Measurements from ENCODE around the gene PPIL6. TPM values are rescaled to one million over a fixed set of nuclear protein-coding genes. Genes with fewer than 3 reads are reported as not detected.

PPIL6 gene
- total and polyA plus RNA-seq, 11 donors = 0.42 to 6.5 (median 3.4) TPM

DNA sequence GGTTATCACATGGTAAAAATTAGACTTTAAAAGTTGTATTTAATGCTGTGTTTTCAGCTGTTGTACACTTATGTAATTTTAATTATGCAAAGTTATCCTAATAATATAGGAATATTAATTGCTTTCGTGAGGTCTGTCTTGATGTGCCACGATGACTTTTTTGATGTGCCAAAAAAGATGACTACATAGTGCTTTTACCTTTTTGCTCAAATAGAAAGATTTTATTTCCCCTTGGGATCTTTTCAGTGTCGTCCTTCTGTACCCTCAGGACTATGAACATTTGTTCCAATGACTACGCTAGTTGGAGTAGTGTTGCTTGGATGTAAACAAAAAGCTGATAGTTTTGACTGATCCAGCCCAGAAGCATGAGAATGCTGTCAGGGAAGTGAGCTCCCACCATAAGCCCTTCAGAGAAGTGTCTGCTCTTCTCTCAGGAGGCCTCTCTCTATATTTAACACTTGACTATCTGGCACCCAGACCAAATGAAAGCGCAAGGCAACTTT lies 56.9 kb downstream of the PPIL6 start:
- H3K9me3 ChIP-seq = no peaks in the 10 kb centered on the region
- intact Hi-C loops (cut with DNase I) = loop anchor here (1.0 to 10.0 kb wide), 25 partner anchors 57 to 839 kb away; partner anchors contain the start of genes CEP57L1 (in 7 of the 10), MICAL1 (in 4 of the 10), PPIL6 (in 4 of the 10) and SMPD2 (in 4 of the 10)
- no peak for ATAC-seq
- WGBS, 4 donors = 6 to 15% (median 13%) methylated on average over 5 of the region's 5 CpGs
- no peak for DNase-seq
- H3K27me3 ChIP-seq = no peaks in the 10 kb centered on the region
- H3K27ac ChIP-seq = peak overlapping the region; percentile 97 to 100 (median 99)
- peaks cover 0 to 38% (median 24%) of the 10 kb centered on the region in 12 donors for H3K4me1 ChIP-seq
- TF ChIP-seq POLR2A (IDR thresholded peaks at IDR 0.05) = no peak
- peak in 2 of 12 donors; percentile 1 to 24 for TF ChIP-seq CTCF (IDR thresholded peaks at IDR 0.05)
- H3K4me3 ChIP-seq = peak overlapping the region; percentile 70 to 99 (median 96)
- peaks cover 0 to 9% (median 2%) of the 10 kb centered on the region in 9 donors for H3K36me3 ChIP-seq

DNA sequence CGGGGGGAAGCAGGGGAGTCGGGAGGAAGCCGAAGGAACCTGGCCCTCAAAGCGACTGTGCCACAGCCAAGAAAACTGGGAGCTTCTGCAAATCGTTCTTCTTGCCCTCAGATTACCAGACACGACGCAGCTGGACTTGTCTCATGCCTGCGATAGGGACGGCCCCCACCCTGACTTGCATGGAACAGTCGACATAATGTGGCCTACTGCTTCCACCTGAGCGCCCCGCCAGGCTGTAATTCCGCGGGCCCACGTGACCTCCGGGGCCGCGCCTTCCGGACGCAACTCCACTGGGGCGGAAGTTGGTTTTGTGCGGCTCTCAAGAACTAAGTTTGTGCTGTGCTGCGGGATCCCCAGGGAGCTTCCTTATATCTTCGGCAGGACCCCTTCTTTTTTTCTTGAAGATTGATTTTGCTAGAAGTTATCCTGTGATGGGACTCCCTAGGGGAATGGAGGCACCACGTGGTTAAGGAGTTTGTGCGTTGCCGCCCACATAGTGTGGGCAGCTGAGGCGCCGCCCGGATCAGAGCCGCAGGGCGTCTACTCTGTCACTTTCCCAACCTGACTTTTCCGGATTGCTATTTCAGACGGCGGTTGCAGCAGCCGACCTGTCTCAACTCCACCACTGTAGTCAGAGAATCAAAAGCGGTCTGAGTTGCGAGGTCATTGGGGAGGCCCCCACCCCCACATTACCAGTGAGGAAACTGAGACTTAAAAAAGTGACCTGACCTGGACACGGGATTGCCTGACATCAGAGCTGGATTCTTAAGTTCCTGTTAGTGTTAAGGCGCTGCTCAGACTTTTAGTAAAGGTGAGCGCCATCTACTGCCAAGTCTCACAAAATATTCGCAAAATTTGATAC lies 57.6 kb downstream of the PPIL6 start:
- H3K27me3 ChIP-seq = no peaks in the 10 kb centered on the region
- no peaks in the 10 kb centered on the region for H3K9me3 ChIP-seq
- no peak for TF ChIP-seq POLR2A (IDR thresholded peaks at IDR 0.05)
- TF ChIP-seq CTCF (IDR thresholded peaks at IDR 0.05) = peak; percentile 34 to 74 (median 60)
- H3K4me3 ChIP-seq = peak overlapping the region; percentile 70 to 99 (median 96)
- WGBS, 4 donors = 0 to 1% (median 0%) methylated on average over 27 to 42 of the region's 42 CpGs
- peak overlapping the region; percentile 97 to 100 (median 99) for H3K27ac ChIP-seq
- intact Hi-C loops (cut with DNase I) = loop anchor here (1.0 to 10.0 kb wide), 25 partner anchors 57 to 838 kb away; partner anchors contain the start of genes CEP57L1 (in 7 of the 10), PPIL6 (in 5 of the 10), SMPD2 (in 5 of the 10) and MICAL1 (in 4 of the 10)
- peak; percentile 94 to 97 (median 95) for DNase-seq
- peak; percentile 92 to 95 (median 93) for ATAC-seq
- peaks cover 0 to 16% (median 8%) of the 10 kb centered on the region in 9 donors for H3K36me3 ChIP-seq
- H3K4me1 ChIP-seq = peaks cover 0 to 44% (median 25%) of the 10 kb centered on the region in 12 donors

- H3K27ac ChIP-seq = peak within 1 kb of the TSS; percentile 97 to 100 (median 99)
- peaks cover 0 to 53% (median 27%) of the 10 kb centered on the region in 12 donors for H3K4me1 ChIP-seq
- WGBS, 4 donors = 0 to 1% (median 1%) methylated on average over 42 to 93 of the region's 93 CpGs
- intact Hi-C loops (cut with DNase I) = loop anchor here (1.0 to 10.0 kb wide), 23 partner anchors 58 to 837 kb away; partner anchors contain the start of genes CEP57L1 (in 7 of the 10), MICAL1 (in 4 of the 10), PPIL6 (in 4 of the 10) and SMPD2 (in 4 of the 10)
- H3K9me3 ChIP-seq = no peaks in the 10 kb centered on the region
- H3K36me3 ChIP-seq = peaks cover 0 to 24% (median 17%) of the 10 kb centered on the region in 9 donors
- TF ChIP-seq CTCF (IDR thresholded peaks at IDR 0.05) = no peak
- TF ChIP-seq POLR2A (IDR thresholded peaks at IDR 0.05) = peak; percentile 37 to 88
- ATAC-seq (peak; percentile 91 to 94 (median 92)), DNase-seq (peak; percentile 95 to 97 (median 96))
- H3K27me3 ChIP-seq = no peaks in the 10 kb centered on the region
- peak within 1 kb of the TSS; percentile 70 to 99 (median 96) for H3K4me3 ChIP-seq
These were observed 58.5 kb downstream of the PPIL6 start, which contains the start of gene CD164 for GRCh38 chr6:109381747-109382575. Gene CD164, minus strand, starts transcription at chr6:109382467. Its CDS starts 89 bp downstream, at chr6:109382378.
